Activated CD4-positive, alpha-beta T cell treated with anti-CD3 and anti-CD28 coated beads, Interleukin-2, amount 50 U/mL, for 16 hours (primary cell): Measurements from ENCODE around the gene HPS5.
"Not testable (repeated sequence)": the region's sequence is repeated elsewhere in the genome, so short reads cannot be mapped to it uniquely, and the experiment has no call there.

Source experiments
- DNase-seq: peaks from one replicate; pipeline ENCODE4 v3.0.0-alpha.2; 2020

Gene HPS5

DNA sequence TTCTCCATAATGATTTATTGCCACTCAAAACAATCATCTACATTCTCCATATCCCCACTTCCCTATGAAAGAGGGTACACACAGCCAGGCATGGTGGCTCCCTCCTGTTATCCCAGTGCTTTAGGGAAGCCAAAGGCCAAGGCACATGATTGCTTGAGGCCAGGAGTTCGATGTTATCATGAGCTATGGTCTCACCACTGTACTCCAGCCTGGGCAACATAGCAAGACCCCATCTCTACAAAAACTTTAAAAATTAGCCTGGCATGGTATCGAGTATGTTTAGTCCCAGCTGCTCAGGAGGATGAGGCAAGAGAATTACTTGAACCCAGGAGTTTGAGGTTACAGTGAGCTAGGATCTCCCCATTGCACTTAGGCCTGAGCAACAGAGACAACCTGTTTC lies 6.0 kb downstream of the HPS5 start:
- DNase-seq, result no peak

DNA sequence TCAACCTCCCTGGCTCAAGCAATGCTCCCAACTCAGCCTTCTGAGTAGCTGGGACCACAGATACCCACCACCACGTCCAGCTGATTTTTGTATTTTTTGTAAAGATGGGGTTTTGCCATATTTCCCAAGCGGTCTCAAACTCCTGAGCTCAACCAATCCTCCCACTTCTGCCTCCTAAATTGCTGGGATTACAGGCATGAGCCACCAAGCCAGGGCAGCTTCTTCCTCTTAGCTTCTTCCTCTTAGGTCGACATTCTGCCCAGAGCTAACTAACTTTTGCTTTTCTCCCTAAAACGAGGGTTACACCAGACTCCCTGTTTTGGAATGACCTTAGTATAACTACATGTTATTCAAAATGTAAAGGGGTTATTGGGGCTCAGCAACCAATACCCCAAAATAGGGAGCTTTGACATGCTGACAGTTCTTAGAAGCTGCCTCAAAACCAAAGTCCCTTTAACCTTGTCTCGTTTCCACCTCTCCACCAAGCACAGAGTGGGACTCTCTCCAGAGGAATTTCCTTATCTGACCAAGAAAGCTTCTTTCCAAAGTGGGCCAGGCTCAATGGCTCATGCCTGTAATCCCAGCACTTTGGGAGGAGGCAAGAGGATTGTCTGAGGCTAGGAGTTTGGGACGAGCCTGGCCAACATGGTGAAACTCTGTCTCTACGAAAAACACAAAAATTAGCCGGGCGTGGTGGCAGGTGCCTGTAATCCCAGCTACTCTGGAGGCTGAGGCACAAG lies 7.0 kb downstream of the HPS5 start:
- no peak for DNase-seq

DNA sequence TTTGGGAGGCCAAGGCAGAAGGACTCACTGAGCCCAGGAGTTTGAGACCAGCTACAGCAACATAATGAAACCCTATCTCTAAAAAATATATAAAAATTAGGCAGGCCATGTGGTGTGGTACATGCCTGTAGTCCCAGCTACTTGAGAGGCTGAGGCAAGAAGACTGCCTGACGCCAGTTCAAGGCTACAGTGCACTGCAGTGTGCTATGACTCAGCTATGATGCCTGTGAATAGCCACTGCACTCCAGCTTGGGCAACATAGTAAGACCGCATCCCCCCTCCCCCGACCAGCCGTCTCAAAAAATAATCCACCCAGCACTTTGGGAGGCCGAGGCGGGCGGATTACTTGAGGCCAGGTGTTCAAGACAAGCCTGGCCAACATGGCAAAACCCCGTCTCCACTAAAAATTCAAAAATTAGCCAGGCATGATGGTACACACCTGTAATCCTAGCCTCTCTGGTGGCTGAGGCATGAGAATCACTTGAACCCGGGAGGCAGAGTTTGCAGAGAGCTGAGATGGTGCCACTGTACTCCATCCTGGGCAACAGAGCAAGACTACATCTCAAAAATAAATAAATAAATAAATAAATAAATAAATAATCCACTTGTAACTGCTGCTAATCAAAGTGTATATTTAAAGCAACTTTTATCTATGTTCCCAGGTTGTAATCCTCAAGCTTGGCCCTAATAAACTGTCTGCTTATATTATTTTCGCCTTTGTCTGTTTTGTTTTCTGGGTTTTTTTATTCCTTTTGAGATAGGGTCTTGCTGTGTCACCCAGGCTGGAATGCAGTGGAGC lies 7.8 kb downstream of the HPS5 start:
- no peak for DNase-seq

DNA sequence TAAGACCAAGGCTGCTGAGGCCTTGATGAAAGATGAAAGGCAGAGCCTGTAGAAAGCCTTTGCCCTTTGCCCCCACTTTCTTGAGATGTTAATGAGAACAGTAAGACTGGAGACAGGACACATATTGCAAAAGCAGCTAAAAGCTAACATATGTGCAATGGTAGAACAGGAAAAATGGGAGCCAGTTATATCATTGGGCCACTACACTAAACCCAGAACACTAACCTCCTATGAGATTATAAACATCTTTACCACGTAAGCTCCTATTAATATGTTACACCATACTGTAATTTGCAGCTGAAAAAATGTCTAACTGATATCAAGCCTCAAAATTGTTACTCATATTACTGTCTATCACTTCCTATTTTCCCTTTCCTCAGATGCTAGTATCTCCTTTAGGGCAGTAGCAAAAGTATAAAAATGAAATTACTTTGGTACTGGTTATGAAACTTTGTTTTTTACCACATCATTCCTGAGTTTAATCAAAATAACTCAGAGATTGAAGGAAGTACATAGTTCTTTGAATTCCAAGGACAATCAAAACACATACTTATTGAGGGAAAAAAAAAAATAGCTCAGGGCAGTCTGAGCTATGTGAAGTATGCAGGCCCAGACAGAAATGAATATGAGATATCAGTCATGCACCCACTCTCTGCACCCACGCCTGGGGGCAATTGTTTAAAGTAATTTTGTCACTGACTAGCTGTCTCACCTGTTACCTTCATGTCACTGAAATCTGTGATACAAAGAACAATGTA lies 9.1 kb downstream of the HPS5 start:
- no peak for DNase-seq

DNA sequence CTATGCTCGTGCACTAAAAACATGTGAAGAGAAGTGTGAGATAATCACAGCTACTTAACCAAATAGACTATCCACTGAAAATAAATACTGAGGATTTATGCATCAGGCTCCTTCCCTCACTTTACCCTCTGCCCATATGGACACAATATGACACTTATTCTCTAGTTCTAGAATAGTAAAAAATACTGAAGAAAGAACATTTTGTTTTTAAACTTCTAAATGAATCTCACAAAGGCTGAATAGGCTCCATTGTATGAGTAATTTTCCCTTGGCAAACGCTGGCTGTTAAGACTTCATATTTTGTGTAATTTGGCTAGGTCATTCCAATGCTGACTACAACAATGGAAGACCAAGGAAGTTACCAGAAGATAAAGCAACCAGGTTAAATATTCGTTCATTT lies 9.9 kb downstream of the HPS5 start:
- no peak for DNase-seq

DNA sequence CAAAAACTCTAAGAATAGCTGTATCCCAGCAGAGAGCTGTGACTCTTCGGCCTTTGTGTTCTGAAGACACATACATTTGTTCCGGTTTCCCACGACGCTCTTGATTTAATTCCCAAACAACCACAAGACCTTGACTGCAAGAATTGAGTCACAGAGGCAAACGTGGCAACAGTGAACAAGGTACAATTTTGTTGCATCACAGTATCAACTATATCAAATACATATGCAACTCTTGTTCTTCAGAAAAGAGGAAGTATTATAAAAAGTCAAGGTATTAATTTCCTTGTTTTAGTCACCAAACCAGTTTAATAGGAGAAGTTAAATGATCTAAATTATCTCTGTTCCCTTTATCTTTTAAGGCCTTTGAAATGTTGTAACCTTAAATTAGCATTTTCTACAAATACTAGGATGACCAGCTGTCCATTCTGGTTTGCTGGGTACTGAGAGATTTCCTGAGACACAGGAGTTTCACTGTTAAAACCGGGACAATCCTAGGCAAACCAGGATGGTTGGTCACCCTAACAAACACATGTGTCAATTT lies 11.1 kb downstream of the HPS5 start:
- DNase-seq, result no peak

DNA sequence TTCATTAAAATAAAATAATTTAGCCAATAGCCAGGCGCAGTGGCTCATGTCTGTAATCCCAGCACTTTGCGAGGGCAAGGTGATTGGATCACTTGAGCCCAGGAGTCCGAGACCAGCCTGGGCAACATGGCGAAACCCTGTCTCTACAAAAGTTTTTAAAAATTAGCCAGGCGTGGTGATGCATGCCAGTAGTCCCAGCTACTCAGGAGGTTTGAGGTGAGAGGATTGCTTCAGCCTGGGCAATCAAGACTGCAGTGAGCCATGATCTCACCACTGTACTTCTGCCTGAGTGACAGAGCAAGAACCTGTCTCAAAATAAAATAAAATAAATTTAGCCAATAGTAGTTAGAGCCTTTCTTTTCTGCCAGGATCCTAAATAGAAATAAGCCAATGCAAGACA lies 12.2 kb downstream of the HPS5 start:
- DNase-seq, result no peak

DNA sequence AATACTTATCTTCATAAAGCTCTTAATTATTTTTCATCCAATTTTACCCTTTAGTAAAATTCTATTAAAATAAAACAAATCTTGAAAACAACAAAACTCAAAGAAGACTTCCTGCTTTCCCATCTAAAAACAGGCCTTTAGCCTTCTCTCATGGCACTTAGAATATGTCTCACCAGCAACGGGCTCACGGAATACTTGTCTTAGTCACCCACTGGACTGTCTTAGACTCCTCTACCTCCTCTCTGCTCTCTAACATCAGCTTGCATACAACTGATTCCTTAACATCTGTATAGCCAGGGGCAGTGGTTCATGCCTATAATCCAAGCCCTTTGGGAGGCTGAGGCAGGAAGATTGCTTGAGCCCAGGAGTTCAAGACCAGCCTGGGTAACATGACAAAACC lies 13.7 kb downstream of the HPS5 start:
- DNase-seq, result no peak

DNA sequence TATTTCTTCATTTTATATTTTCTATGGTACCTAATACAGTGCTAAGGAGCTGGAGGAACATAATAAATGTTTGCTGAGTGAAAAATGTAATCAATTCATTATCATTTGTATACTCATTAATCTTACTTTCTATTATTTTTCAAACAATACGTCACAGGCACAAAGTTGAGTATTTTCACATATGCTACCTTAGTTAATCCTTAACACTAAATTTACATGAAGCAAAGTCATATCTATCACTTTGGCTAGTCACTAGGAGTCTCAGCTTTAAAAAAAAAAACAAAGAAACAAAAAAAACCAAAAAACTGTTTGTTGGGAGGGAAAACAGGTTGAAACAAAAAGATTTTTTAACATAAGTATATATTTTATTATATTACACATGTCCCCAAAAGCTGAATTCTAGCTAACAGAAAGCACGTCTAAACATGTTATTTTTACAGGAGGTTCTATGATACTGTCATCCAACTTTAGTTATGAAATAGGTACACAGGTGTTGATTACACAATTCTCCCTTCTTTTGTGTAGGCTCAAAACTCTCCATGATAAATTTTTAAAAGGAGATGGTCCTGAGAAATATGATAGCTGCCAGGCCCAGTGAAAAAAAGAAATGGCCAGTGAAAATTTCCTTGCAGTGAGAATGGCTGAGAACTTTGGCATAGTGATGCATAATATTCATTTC lies 14.3 kb downstream of the HPS5 start:
- no peak for DNase-seq

DNA sequence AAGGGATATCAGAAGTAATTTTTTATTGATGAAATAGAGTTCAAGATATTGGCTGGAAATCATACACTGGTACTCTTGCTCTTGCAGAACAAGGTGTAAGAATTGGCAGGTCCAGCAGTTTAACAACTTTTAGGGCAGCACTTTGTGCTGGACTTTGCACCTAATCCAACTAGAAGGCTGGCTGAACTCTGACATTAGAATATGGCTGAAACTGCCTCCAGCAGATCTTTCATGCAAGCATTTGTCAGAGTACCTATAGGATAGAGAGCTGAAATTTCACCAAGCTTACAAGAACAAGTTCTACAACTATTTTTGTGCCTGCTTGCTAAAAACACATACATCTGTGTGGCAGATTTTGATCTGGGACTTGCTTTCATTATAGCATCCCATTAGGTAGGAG lies 17.2 kb downstream of the HPS5 start:
- DNase-seq, result no peak

DNA sequence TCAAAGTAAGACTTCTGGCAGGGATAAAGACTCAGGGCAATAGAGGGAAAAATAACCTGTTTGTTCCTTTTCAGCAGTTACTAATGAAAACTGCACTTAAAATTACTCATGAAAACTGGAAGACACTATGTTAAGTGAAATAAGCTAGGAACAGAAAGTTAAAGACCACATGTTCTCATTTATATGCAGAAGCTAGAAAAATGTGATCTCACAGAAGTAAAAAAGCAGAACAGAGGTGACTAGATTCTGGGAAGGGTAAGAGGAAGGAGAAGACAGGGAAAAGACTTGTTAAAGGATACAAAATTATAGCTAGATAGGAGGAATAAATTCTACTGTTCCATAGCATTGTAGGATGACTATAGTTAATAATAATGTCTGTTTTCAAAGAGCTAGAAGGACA lies 22.2 kb downstream of the HPS5 start:
- DNase-seq, result no peak

DNA sequence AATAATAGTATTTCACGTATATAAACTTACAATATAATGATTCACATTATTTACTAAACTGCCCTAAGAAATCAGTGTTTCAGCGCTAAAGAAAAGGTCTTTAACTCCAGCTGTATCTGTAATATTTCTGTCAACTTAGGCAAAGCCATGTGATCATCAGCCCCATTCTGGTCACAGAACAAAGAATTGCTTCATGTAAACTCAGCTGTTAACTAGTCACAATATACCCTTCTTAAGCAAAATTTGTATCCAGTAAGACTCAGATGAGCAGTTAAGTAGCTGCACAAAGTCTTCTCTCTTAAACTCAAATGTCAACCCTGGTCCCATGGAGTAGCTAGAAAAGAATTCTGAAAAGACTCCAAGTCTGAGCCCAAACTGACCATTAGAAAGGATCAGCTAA lies 26.6 kb downstream of the HPS5 start:
- DNase-seq, result no peak

DNA sequence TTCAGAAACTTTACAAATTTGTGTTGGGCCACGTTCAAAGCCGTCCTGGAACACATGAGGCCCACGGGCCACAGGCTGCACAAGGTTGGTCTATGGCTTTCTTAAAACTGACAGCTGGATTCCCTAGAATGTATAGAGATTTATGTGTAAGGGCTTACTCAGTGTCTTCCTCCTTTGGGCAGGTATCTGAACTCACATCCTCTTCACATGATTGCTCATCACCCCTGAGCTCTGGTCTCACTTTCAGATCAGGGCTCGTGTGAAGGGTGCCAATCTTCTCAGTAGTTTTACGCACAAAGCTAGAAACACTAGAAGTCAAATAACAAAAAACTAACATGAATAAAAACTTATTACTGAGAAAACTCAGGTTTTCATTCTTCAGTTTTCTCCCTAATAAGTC lies 27.1 kb downstream of the HPS5 start:
- DNase-seq, result peak; percentile 57

DNA sequence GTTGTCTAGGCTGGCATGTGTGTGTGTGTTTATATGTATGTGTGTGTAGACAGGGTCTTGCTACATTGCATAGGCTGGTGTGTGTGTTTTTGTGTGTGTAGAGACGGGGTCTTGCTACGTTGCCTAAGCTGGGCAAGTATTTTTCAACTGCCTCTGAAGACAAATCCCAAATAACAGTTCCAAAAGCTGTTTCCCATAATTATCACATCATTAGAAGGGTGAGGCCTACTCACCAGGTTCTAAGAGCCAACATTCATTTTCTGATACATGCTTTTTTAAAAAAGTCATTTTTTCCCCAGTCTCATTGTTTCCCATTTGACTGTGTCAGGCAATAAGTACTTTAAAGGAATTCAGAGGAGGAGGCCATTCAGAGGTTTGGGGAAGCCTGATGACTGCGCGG lies 33.0 kb downstream of the HPS5 start:
- DNase-seq, result no peak

DNA sequence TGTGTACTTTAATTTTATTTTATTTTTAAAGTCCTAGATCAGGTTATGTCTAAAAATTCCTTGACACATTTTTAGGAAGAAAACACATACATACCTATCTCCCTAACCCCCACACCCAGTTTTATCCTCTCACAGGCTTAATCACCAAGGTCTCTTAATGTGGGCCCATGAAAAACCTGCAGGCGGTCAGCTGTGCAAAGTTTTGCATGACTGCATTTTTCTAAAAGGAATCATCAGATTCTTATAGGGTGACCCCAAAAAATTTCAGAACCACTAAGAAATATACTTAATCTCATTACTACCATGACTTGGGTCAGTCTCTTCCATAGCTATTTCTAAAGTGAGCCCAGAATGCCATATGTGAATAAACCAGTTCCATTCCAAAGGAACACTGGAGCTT lies 36.1 kb downstream of the HPS5 start:
- DNase-seq, result no peak

DNA sequence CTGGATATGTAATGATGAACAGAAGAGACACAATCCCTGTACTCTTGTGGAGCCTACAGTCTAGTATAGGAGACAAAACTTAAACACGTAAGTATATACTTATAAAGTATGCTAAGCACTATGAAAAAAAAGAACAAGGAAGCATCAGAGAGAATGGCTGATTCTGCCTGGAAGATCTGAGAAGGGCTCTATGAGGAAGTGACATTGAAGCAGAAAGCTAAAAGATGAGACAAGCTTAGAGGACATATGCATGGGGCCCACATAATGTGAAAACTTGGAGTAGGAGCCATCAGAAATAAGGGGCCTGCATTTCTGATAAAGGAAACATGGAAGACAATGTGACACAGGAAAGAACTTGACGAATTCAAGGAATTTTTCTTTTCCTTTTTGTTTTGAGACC lies 39.3 kb downstream of the HPS5 start:
- DNase-seq, result no peak

DNA sequence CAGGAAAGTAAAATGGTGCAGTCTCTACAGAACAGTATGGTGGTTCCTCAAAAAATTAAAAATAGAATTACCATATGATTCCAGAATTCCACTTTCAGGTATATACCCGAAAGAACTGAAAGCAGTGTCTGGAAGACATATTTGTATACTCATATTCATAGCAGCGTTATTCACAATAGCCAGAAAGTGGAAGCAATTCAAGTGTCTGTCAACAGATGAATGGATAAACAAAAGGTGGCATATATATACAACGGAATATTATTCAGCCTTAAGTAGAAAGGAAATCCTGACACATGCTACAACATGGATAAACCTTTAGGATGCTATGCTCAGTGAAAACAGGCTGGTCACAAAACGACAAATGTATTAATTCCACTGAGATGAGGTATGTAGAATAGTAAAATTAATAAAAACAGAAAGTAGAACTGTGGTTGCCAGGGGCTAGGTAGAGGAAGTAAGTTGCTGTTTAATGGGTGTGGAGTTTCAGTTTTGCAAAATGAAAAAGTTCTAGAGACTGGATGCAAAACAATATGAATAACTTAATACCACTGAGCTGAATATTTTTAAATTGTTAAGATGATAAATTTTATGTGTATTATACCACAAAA lies 41.4 kb downstream of the HPS5 start:
- peak; percentile 19 for DNase-seq

DNA sequence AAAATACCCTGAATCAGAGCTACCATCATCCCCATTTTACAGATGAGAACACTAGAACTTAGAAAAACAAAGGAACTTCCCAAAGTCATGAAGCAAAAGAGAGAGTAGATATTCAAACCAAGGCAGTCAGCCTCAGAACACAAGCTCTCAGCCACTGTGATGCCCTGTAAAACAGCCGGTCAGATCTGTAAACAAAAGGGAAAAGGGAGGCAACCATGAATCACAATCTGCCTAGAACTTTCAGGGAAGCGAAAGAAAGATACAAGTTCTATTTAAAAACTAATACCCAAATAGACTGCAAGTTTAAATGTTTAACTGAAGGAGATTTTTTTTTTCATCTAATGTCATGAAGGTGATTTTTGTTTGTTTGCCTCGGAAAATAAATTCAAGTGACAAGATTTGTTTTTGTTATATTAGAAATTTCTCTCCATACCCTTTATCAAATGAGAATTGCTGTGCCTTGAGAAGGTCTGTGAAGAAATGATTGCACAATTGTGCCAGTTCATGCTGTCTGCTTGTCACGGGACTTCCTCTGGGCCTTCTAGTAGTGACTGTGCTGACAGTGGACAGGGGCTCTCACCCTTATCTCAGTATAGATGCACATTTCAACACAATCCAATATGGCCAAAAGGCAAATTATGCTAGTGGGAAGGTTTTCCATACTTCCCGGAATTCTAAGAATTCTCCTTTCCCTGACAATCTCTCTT lies 44.2 kb downstream of the HPS5 start:
- DNase-seq, result no peak

DNA sequence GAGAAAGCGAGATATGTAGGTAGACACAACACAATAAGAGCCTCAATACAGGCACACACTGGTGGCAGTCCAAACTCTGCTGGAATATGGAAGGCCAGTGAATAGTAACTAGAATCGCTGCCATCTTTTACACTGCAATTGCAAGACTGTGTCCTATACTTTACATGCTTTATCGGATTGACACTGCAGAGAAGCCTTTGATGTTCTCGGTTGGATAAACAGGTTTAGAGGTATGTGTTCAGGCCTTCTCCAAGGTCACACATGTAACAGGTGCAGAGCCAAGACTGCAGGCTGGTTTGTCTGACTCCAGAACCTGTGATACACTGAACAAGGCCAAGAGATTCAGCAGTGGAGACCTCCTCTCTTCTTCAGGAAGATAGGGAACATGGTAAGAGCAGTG lies 50.7 kb downstream of the HPS5 start:
- DNase-seq, result no peak

DNA sequence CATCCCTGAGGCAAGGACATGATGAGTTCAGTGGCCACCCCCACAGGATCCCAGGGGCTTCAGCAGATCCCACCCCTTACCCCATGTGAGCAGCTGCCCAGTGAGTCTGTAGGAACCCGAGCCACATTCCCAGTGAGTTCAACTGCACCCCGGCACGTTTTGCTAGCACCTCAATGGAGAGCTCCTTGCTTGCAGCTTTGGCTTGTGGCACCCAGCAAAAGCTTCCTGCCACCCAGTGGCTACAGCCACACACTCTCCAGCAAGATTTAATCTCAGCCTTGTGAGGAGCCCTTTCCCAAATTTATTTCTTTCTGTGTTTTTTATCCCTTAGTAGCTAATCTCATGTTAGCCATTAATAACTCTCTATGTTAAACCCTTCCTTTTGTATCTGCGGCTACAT lies 51.8 kb downstream of the HPS5 start:
- DNase-seq, result no peak

DNA sequence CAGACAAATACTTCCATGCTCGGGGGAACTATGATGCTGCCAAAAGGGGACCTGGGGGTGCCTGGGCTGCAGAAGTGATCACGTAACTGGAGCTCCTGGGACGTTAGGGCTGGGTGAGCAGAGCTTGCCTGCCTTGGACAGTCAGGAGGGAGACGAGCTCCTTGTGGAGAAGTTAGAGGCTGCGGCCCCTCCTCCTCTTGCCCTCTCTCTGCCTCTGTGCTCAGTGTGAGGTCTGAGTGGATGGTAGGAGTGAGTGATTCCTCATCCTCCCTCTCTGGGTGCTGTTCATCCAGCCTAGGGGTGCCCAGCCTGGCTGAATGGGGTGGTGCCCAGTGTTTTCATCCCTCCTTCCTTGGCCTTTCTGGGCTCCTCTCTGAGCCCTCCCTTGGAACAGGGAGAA lies 52.7 kb downstream of the HPS5 start:
- DNase-seq, result not testable (repeated sequence)
